GOT3 (cell line): ENCODE results near the gene PGGHG.
"Not testable (repeated sequence)": the region's sequence is repeated elsewhere in the genome, so short reads cannot be mapped to it uniquely, and the experiment has no call there.

Experiments
- DNase-seq: peaks from one replicate; lab custom pipeline; 2025; ENCODE audit warnings: mixed read lengths; lab: John Stamatoyannopoulos, UW

The PGGHG gene

GRCh38 chr11:313787-314553 lies 25.0 kb downstream of the PGGHG start, which contains the start of gene IFITM1:
Gene IFITM1, plus strand, starts transcription at chr11:314040. Its CDS starts 131 bp downstream, at chr11:314171.
- DNase-seq = no peak

- not testable (repeated sequence) for DNase-seq
Observed at GRCh38 chr11:314554-314875, 25.6 kb downstream of the PGGHG start.

- DNase-seq = no peak
Observed at GRCh38 chr11:315051-315481, 26.1 kb downstream of the PGGHG start.

- DNase-seq = no peak
Observed at GRCh38 chr11:315516-315994, 26.6 kb downstream of the PGGHG start.

- DNase-seq = no peak
Observed at GRCh38 chr11:316031-316701, 27.2 kb downstream of the PGGHG start.

GRCh38 chr11:316891-317301 lies 28.0 kb downstream of the PGGHG start:
- no peak for DNase-seq

GRCh38 chr11:317668-318404 lies 28.9 kb downstream of the PGGHG start:
- DNase-seq = not testable (repeated sequence)

- DNase-seq = not testable (repeated sequence)
Observed at GRCh38 chr11:318405-319120, 29.6 kb downstream of the PGGHG start.

- not testable (repeated sequence) for DNase-seq
Observed at GRCh38 chr11:319121-319887, 30.4 kb downstream of the PGGHG start.

- DNase-seq = not testable (repeated sequence)
Observed at GRCh38 chr11:319888-320273, 31.0 kb downstream of the PGGHG start.

GRCh38 chr11:324156-324555 lies 35.2 kb downstream of the PGGHG start:
- no peak for DNase-seq

- DNase-seq = not testable (repeated sequence)
Observed at GRCh38 chr11:324593-325517, 35.9 kb downstream of the PGGHG start.

- no peak for DNase-seq
Observed at GRCh38 chr11:325796-326591, 37.1 kb downstream of the PGGHG start.

GRCh38 chr11:326592-326841 lies 37.6 kb downstream of the PGGHG start:
- no peak for DNase-seq

- DNase-seq = no peak
Observed at GRCh38 chr11:326842-327580, 38.1 kb downstream of the PGGHG start.

GRCh38 chr11:327581-327923 lies 38.6 kb downstream of the PGGHG start:
- DNase-seq = no peak

GRCh38 chr11:328012-328411 lies 39.1 kb downstream of the PGGHG start:
- no peak for DNase-seq

GRCh38 chr11:328516-329100 lies 39.7 kb downstream of the PGGHG start:
- not testable (repeated sequence) for DNase-seq

- no peak for DNase-seq
Observed at GRCh38 chr11:329886-330253, 40.9 kb downstream of the PGGHG start.
